Uterus (tissue), 2 donors: ENCODE results near the gene HEG1.

Source experiments
- CTCF ChIP-seq, 4 experiments: fragments of 200-600 bp in 2 of 4; fragments of 450-650 bp in 2 of 4; sonication (generic) in 2 of 4; IDR thresholded peaks; one replicate each; pipeline ENCODE4 v1.5.1; 2016 to 2019; ENCODE audit warnings: antibody characterized with exemption in 4 of 4, mild to moderate bottlenecking in 2 of 4, moderate library complexity in 1 of 4
- POLR2A ChIP-seq, 2 donors: fragments of 450-650 bp; IDR thresholded peaks; one replicate each; pipeline ENCODE4 v1.6.1; 2016; ENCODE audit warnings: antibody characterized with exemption in 2 of 2, mild to moderate bottlenecking in 1 of 2, moderate library complexity in 1 of 2

- TF ChIP-seq CTCF (IDR thresholded peaks at IDR 0.05) (no peak), POLR2A (IDR thresholded peaks at IDR 0.05) (no peak)
Observed at GRCh38 chr3:124969963-124970722, 85.7 kb downstream of the HEG1 start.
